SK-N-SH (cell line): ENCODE measurements around the gene GADD45B. TPM values are rescaled to one million over a fixed set of nuclear protein-coding genes. Genes with fewer than 3 reads are reported as not detected.

Experiments used
- CTCF ChIA-PET: fragments of 300-600, 350-600 bp; formaldehyde crosslinking; extraction: SDS; loops from one replicate; lab custom pipeline; 2021; lab: Yijun Ruan, JAX
- POLR2A ChIA-PET: fragments of 350-600 bp; sonication (Branson Sonifier 250); formaldehyde crosslinking; extraction: SDS; loops from one replicate; lab custom pipeline; 2020; ENCODE audit warnings: antibody characterized with exemption, inconsistent platforms; lab: Yijun Ruan, JAX
- DNase-seq: peaks from one replicate; pipeline ENCODE4 v3.0.0; 2012
- H2AFZ ChIP-seq: fragments of 200-600 bp; sonication (generic); 2 replicates; pipeline ENCODE4 v1.8.1; 2016; ENCODE audit warnings: antibody characterized with exemption, mild to moderate bottlenecking, low read depth
- H3F3A ChIP-seq: fragments of 200-600 bp; sonication (generic); replicated peaks from 2 replicates; pipeline ENCODE3; 2016; ENCODE audit warnings: antibody characterized with exemption, mild to moderate bottlenecking; ENCODE audit not compliant: insufficient read depth
- H3K27ac ChIP-seq, 2 experiments: fragments of 200-500 bp in 1 of 2; fragments of 200-600 bp in 1 of 2; sonication (Bioruptor generic) in 1 of 2; sonication (generic), shearing (Covaris generic) in 1 of 2; 2 replicates each; pipeline versions ENCODE4 v1.5.1 to v1.6.1; 2014 to 2016; ENCODE audit warnings: low read depth in 2 of 2, inconsistent platforms in 1 of 2, low read length in 1 of 2, mild to moderate bottlenecking in 1 of 2, mixed read lengths in 1 of 2
- H3K27me3 ChIP-seq: fragments of 200-600 bp; sonication (generic), shearing (Covaris generic); 2 replicates; pipeline ENCODE4 v1.6.1; 2016; ENCODE audit warnings: mixed run types; ENCODE audit not compliant: insufficient read depth
- H3K36me3 ChIP-seq, 2 experiments: fragments of 200-500 bp in 1 of 2; fragments of 200-600 bp in 1 of 2; sonication (Bioruptor generic) in 1 of 2; sonication (generic) in 1 of 2; replicated peaks in 1 of 2; 2 replicates each; pipeline versions ENCODE3 to v1.5.1; 2014 to 2016; ENCODE audit warnings: low read length in 1 of 2, mild to moderate bottlenecking in 1 of 2; ENCODE audit not compliant: insufficient read depth in 2 of 2, control insufficient read depth in 1 of 2
- H3K4me1 ChIP-seq, 2 experiments: fragments of 200-500 bp in 1 of 2; fragments of 200-600 bp in 1 of 2; sonication (Bioruptor generic) in 1 of 2; sonication (generic), shearing (Covaris generic) in 1 of 2; 2 replicates each; pipeline versions ENCODE4 v1.5.1 to v1.6.1; 2014 to 2016; ENCODE audit warnings: low read depth in 1 of 2, low read length in 1 of 2, mixed run types in 1 of 2; ENCODE audit not compliant: insufficient read depth in 2 of 2, control insufficient read depth in 1 of 2
- H3K4me2 ChIP-seq: fragments of 200-600 bp; sonication (generic), shearing (Covaris generic); 2 replicates; pipeline ENCODE4 v1.6.1; 2017; ENCODE audit warnings: mixed run types
- H3K4me3 ChIP-seq, 2 experiments: fragments of 200-500 bp in 1 of 2; fragments of 200-600 bp in 1 of 2; sonication (Bioruptor generic) in 1 of 2; sonication (generic), shearing (Covaris generic) in 1 of 2; 2 replicates each; pipeline versions ENCODE4 v1.5.1 to v1.8.1; 2014 to 2016; ENCODE audit warnings: low read depth in 2 of 2, inconsistent platforms in 1 of 2, low read length in 1 of 2, mild to moderate bottlenecking in 1 of 2, mixed read lengths in 1 of 2, moderate library complexity in 1 of 2
- H3K79me2 ChIP-seq: fragments of 200-600 bp; sonication (generic); 2 replicates; pipeline ENCODE4 v1.8.1; 2017; ENCODE audit warnings: mild to moderate bottlenecking; ENCODE audit not compliant: insufficient read depth
- H3K9ac ChIP-seq: fragments of 200-600 bp; sonication (generic); 2 replicates; pipeline ENCODE4 v1.6.1; 2017; ENCODE audit warnings: mixed run types
- H3K9me2 ChIP-seq: fragments of 200-600 bp; sonication (generic); 2 replicates; pipeline ENCODE4 v1.6.1; 2017; ENCODE audit warnings: mixed run types
- H3K9me3 ChIP-seq: fragments of 200-600 bp; sonication (generic); 2 replicates; pipeline ENCODE4 v1.6.1; 2017; ENCODE audit warnings: mixed run types, mild to moderate bottlenecking, moderate library complexity
- H4K20me1 ChIP-seq: fragments of 200-600 bp; sonication (generic); 2 replicates; pipeline ENCODE4 v1.6.1; 2017; ENCODE audit warnings: mild to moderate bottlenecking, mixed run types; ENCODE audit not compliant: insufficient read depth
- EP300 ChIP-seq, 2 experiments: IDR thresholded peaks; 2 replicates each; pipeline versions ENCODE4 v1.4.0 to v1.6.1; 2012; ENCODE audit warnings: borderline replicate concordance in 1 of 2, low read depth in 1 of 2, low read length in 1 of 2
- EZH2phosphoT487 ChIP-seq: fragments of 200-600 bp; sonication (generic); IDR thresholded peaks from 2 replicates; pipeline ENCODE4 v1.6.1; 2017; ENCODE audit warnings: low read depth, mixed run types, mild to moderate bottlenecking, antibody characterized with exemption, moderate library complexity, borderline replicate concordance
- GATA2 ChIP-seq: sonication (generic); formaldehyde crosslinking; IDR thresholded peaks from 2 replicates; pipeline ENCODE4 v1.5.0; 2020; ENCODE audit warnings: mild to moderate bottlenecking, missing genetic modification reagents
- NFIC ChIP-seq: IDR thresholded peaks from 2 replicates; pipeline ENCODE4 v1.4.0; 2012; ENCODE audit warnings: borderline replicate concordance
- RFX5 ChIP-seq: IDR thresholded peaks from 2 replicates; pipeline ENCODE4 v1.6.1; 2012; ENCODE audit warnings: mild to moderate bottlenecking, improper control_type of control experiment, low read length
- TAF1 ChIP-seq: IDR thresholded peaks from 2 replicates; pipeline ENCODE4 v1.6.1; 2012; ENCODE audit warnings: low read depth, mild to moderate bottlenecking, low read length, moderate library complexity, borderline replicate concordance
- WGBS: methylation state at CpG from one replicate; pipeline ENCODE4 v1.1.6; 2017; ENCODE audit warnings: low lambda C conversion rate; 5-methylcytosine and 5-hydroxymethylcytosine counted together
- polyA plus RNA-seq, 3 experiments: library from polyadenylated mRNA; depleted of rRNA; stranded (reverse); fragments of >200 nt; gene quantifications; 2 replicates each; pipeline ENCODE4 v1.2.3, GENCODE V29; 2012
- TF ChIP-seq, protein P1 (sequence below): IDR thresholded peaks from 2 replicates; pipeline ENCODE4 v1.4.0; 2012; ENCODE audit warnings: low read depth, borderline replicate concordance
- TF ChIP-seq, protein P2 (sequence below): IDR thresholded peaks from 2 replicates; pipeline ENCODE4 v1.6.1; 2012; ENCODE audit warnings: mild to moderate bottlenecking, low read depth, low read length, moderate library complexity
- TF ChIP-seq, protein P3 (sequence below): IDR thresholded peaks from 2 replicates; pipeline ENCODE4 v1.4.0; 2012; ENCODE audit warnings: low read depth, borderline replicate concordance
- TF ChIP-seq, protein P4 (sequence below): IDR thresholded peaks from 2 replicates; pipeline ENCODE4 v1.4.0; 2012; ENCODE audit warnings: low read depth
- TF ChIP-seq, protein P5 (sequence below): fragments of 150-350 bp; IDR thresholded peaks from 2 replicates; pipeline ENCODE4 v1.6.1; 2017; ENCODE audit warnings: antibody characterized with exemption, low read length, low read depth, borderline replicate concordance
- TF ChIP-seq, protein P6 (sequence below): IDR thresholded peaks from 2 replicates; pipeline ENCODE4; 2012
- TF ChIP-seq, protein P7 (sequence below): fragments of 150-350 bp; IDR thresholded peaks from 2 replicates; pipeline ENCODE4 v1.6.1; 2016; ENCODE audit warnings: mild to moderate bottlenecking, low read depth, low read length

GADD45B gene
- polyA plus RNA-seq, 1 of the 3 experiments (the other 2 are of a cell fraction): 67.6 TPM

DNA sequence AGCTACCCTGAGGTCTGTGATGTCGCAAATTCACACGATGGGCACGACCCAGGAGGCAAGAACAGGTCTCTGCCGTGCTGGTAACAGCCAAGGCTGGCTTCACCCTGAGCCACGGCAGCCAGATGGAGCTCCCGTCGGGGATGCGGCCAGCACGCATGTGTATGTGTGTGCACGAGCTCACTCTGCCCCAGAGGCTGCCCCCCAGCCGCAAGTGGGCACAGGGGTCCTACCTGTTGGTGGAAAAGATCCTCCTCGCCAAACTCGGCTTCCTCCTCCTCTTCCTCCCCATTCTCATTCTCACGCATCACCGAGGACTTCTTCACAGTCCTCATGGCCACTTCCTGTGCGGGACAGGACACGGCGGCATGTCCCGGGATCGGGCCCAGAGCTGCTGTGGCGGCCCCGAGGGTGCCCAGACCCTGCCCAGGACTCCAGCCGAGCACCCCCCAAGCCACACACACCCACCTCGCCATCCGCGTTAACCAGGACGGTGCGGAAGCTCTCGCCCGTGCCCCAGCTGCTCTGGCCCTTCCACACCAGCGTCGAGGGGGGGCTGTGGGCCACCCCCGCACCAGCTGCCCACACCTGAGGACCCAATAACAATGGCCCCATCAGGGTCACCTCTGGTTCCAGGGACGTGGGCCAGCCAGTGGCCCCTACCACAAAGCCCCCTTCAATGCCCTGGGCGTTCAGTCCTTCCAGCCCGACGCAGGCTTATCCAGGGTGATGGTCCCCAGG, 44.4 kb upstream of the GADD45B start:
- Histone ChIP-seq H3K9ac (no peak overlapping the region), H3K4me2 (no peak overlapping the region), H3K9me3 (no peaks in the 10 kb centered on the region), H3K36me3 (peaks cover 3 to 32% of the 10 kb centered on the region in 2 experiments), H2AFZ (no peak overlapping the region), H4K20me1 (peaks cover 6% of the 10 kb centered on the region), H3K9me2 (no peaks in the 10 kb centered on the region), H3K27ac (no peak overlapping the region), H3K4me1 (peaks cover 7 to 10% of the 10 kb centered on the region in 2 experiments; a peak in 1 of 4 replicates), H3K79me2 (peaks cover 13% of the 10 kb centered on the region), H3F3A (peaks cover 15% of the 10 kb centered on the region), H3K4me3 (no peak overlapping the region), H3K27me3 (no peaks in the 10 kb centered on the region)
- WGBS: 94% methylated on average over 13 of the region's 37 CpGs
- no peak for DNase-seq
- CTCF ChIA-PET: no interaction called here
- POLR2A ChIA-PET: interaction anchor here (1.3 kb wide), 1 partner anchor 11 kb away, joined by 3 read pairs; no protein-coding TSS in a partner anchor
- TF ChIP-seq, protein P1, sequence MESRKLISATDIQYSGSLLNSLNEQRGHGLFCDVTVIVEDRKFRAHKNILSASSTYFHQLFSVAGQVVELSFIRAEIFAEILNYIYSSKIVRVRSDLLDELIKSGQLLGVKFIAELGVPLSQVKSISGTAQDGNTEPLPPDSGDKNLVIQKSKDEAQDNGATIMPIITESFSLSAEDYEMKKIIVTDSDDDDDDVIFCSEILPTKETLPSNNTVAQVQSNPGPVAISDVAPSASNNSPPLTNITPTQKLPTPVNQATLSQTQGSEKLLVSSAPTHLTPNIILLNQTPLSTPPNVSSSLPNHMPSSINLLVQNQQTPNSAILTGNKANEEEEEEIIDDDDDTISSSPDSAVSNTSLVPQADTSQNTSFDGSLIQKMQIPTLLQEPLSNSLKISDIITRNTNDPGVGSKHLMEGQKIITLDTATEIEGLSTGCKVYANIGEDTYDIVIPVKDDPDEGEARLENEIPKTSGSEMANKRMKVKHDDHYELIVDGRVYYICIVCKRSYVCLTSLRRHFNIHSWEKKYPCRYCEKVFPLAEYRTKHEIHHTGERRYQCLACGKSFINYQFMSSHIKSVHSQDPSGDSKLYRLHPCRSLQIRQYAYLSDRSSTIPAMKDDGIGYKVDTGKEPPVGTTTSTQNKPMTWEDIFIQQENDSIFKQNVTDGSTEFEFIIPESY: no peak
- TF ChIP-seq, protein P2, sequence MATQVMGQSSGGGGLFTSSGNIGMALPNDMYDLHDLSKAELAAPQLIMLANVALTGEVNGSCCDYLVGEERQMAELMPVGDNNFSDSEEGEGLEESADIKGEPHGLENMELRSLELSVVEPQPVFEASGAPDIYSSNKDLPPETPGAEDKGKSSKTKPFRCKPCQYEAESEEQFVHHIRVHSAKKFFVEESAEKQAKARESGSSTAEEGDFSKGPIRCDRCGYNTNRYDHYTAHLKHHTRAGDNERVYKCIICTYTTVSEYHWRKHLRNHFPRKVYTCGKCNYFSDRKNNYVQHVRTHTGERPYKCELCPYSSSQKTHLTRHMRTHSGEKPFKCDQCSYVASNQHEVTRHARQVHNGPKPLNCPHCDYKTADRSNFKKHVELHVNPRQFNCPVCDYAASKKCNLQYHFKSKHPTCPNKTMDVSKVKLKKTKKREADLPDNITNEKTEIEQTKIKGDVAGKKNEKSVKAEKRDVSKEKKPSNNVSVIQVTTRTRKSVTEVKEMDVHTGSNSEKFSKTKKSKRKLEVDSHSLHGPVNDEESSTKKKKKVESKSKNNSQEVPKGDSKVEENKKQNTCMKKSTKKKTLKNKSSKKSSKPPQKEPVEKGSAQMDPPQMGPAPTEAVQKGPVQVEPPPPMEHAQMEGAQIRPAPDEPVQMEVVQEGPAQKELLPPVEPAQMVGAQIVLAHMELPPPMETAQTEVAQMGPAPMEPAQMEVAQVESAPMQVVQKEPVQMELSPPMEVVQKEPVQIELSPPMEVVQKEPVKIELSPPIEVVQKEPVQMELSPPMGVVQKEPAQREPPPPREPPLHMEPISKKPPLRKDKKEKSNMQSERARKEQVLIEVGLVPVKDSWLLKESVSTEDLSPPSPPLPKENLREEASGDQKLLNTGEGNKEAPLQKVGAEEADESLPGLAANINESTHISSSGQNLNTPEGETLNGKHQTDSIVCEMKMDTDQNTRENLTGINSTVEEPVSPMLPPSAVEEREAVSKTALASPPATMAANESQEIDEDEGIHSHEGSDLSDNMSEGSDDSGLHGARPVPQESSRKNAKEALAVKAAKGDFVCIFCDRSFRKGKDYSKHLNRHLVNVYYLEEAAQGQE: no peak
- TF ChIP-seq, protein P3, sequence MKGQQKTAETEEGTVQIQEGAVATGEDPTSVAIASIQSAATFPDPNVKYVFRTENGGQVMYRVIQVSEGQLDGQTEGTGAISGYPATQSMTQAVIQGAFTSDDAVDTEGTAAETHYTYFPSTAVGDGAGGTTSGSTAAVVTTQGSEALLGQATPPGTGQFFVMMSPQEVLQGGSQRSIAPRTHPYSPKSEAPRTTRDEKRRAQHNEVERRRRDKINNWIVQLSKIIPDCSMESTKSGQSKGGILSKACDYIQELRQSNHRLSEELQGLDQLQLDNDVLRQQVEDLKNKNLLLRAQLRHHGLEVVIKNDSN: no peak
- TF ChIP-seq NFIC: no peak
- TF ChIP-seq, all 33 proteins: peak for 0

DNA sequence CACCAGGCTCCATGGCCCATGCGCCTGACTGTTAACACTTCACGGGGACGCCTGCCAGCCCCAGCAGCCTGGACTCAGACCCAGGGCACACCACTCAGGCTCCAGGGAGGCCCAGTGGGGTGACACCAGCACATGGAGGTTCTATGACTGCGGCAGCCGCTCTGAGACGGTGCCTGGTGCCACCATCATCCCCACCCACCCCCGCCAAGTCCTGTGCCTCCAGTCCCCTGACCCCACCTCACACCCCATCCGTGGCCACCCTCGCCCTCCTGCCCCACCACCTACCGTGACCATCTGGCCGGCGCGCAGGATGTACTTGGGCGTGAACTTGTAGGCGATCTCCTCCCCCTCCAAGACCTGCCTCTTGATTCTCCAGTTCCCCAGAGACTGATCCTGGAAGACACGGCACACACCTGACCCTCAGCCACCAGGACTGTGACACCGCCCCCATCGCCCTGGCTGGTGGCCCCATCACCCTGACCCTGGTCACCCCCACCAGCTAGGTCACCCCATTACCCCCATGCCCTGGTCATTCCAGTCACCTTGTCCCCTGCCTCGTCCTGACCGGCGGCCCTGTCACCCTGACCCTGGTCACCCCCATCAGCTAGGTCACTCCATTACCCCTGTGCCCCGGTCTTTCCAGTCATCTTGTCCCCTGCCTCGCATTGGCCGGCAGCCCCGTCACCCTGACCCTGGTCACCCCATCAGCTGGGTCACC, 43.6 kb upstream of the GADD45B start:
- POLR2A ChIA-PET: no interaction called here
- H3K79me2 ChIP-seq: peaks cover 6% of the 10 kb centered on the region
- H2AFZ ChIP-seq: no peak overlapping the region
- no peak overlapping the region for H3K9ac ChIP-seq
- CTCF ChIA-PET: no interaction called here
- no peak overlapping the region for H3K4me2 ChIP-seq
- H3K27ac ChIP-seq: no peak overlapping the region
- no peaks in the 10 kb centered on the region for H3K9me2 ChIP-seq
- peaks cover 6 to 7% of the 10 kb centered on the region in 2 experiments; a peak in 1 of 4 replicates for H3K4me1 ChIP-seq
- H4K20me1 ChIP-seq: no peaks in the 10 kb centered on the region
- no peak overlapping the region for H3K4me3 ChIP-seq
- H3F3A ChIP-seq: peaks cover 15% of the 10 kb centered on the region
- WGBS: 99% methylated on average over 15 of the region's 25 CpGs
- no peaks in the 10 kb centered on the region for H3K27me3 ChIP-seq
- DNase-seq: no peak
- H3K36me3 ChIP-seq: peaks cover 3 to 37% of the 10 kb centered on the region in 2 experiments
- H3K9me3 ChIP-seq: no peaks in the 10 kb centered on the region
- TF ChIP-seq, protein P4, sequence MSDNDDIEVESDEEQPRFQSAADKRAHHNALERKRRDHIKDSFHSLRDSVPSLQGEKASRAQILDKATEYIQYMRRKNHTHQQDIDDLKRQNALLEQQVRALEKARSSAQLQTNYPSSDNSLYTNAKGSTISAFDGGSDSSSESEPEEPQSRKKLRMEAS: no peak
- TF ChIP-seq EP300 (IDR thresholded peaks at IDR 0.05; ENCODE audit: borderline replicate concordance in 1 of 2, low read depth in 1 of 2, low read length in 1 of 2): no peak
- TF ChIP-seq EZH2phosphoT487: no peak
- TF ChIP-seq, protein P5, sequence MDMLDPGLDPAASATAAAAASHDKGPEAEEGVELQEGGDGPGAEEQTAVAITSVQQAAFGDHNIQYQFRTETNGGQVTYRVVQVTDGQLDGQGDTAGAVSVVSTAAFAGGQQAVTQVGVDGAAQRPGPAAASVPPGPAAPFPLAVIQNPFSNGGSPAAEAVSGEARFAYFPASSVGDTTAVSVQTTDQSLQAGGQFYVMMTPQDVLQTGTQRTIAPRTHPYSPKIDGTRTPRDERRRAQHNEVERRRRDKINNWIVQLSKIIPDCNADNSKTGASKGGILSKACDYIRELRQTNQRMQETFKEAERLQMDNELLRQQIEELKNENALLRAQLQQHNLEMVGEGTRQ: no peak
- no peak for TF ChIP-seq GATA2 (CRISPR knock-in tag)
- TF ChIP-seq TAF1: no peak
- TF ChIP-seq, protein P6, sequence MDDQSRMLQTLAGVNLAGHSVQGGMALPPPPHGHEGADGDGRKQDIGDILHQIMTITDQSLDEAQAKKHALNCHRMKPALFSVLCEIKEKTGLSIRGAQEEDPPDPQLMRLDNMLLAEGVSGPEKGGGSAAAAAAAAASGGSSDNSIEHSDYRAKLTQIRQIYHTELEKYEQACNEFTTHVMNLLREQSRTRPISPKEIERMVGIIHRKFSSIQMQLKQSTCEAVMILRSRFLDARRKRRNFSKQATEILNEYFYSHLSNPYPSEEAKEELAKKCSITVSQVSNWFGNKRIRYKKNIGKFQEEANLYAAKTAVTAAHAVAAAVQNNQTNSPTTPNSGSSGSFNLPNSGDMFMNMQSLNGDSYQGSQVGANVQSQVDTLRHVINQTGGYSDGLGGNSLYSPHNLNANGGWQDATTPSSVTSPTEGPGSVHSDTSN: no peak
- no peak for TF ChIP-seq RFX5
- TF ChIP-seq, protein P7, sequence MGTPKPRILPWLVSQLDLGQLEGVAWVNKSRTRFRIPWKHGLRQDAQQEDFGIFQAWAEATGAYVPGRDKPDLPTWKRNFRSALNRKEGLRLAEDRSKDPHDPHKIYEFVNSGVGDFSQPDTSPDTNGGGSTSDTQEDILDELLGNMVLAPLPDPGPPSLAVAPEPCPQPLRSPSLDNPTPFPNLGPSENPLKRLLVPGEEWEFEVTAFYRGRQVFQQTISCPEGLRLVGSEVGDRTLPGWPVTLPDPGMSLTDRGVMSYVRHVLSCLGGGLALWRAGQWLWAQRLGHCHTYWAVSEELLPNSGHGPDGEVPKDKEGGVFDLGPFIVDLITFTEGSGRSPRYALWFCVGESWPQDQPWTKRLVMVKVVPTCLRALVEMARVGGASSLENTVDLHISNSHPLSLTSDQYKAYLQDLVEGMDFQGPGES: no peak
